Muscle layer of duodenum (tissue), 2 donors: Measurements from ENCODE around the gene GPC3.

Experiments
- H3K27ac ChIP-seq: one replicate; pipeline ENCODE4 v1.7.0; 2013; ENCODE audit warnings: mild to moderate bottlenecking, low read length
- H3K27me3 ChIP-seq: one replicate; pipeline ENCODE4 v1.7.0; 2013; ENCODE audit warnings: low read depth, mild to moderate bottlenecking, control low read depth, low read length
- H3K36me3 ChIP-seq, 2 donors: one replicate each; pipeline ENCODE4 v1.7.0; 2013; ENCODE audit warnings: low read length in 2 of 2, control low read depth in 1 of 2, mild to moderate bottlenecking in 1 of 2; ENCODE audit not compliant: insufficient read depth in 2 of 2, control insufficient read depth in 1 of 2
- H3K4me1 ChIP-seq, 2 donors: one replicate each; pipeline ENCODE4 v1.7.0; 2013; ENCODE audit warnings: low read length in 2 of 2, mild to moderate bottlenecking in 2 of 2, control low read depth in 1 of 2, moderate library complexity in 1 of 2; ENCODE audit not compliant: insufficient read depth in 2 of 2, control insufficient read depth in 1 of 2
- H3K4me3 ChIP-seq, 2 donors: one replicate each; pipeline ENCODE4 v1.7.0; 2013; ENCODE audit warnings: low read length in 2 of 2, low read depth in 1 of 2, mild to moderate bottlenecking in 1 of 2
- H3K9me3 ChIP-seq, 2 donors: one replicate each; pipeline ENCODE4 v1.7.0; 2013; ENCODE audit warnings: low read length in 2 of 2, control low read depth in 1 of 2, mild to moderate bottlenecking in 1 of 2; ENCODE audit not compliant: control insufficient read depth in 1 of 2
- donor health status: healthy.

The GPC3 gene

GRCh38 chrX:133878710-133879109 is 106.7 kb downstream of the GPC3 start:
- no peak overlapping the region for H3K27ac ChIP-seq

GRCh38 chrX:133876646-133877045 is 108.7 kb downstream of the GPC3 start:
- H3K36me3 ChIP-seq, result no peaks in the 10 kb centered on the region
- no peak overlapping the region for H3K27ac ChIP-seq
- H3K4me1 ChIP-seq, result no peaks in the 10 kb centered on the region
- no peaks in the 10 kb centered on the region for H3K9me3 ChIP-seq
- H3K4me3 ChIP-seq, result no peak overlapping the region
- H3K27me3 ChIP-seq, result no peaks in the 10 kb centered on the region

More at GRCh38 chrX:133878710-133879109, 106.7 kb downstream of the GPC3 start:
- Histone ChIP-seq H3K4me3 (no peak overlapping the region), H3K9me3 (no peaks in the 10 kb centered on the region), H3K36me3 (no peaks in the 10 kb centered on the region), H3K4me1 (no peaks in the 10 kb centered on the region), H3K27me3 (no peaks in the 10 kb centered on the region)

- no peaks in the 10 kb centered on the region for H3K9me3 ChIP-seq
- no peak overlapping the region for H3K27ac ChIP-seq
- no peaks in the 10 kb centered on the region for H3K4me1 ChIP-seq
- no peaks in the 10 kb centered on the region for H3K27me3 ChIP-seq
- no peaks in the 10 kb centered on the region for H3K36me3 ChIP-seq
- no peak overlapping the region for H3K4me3 ChIP-seq
Measured at GRCh38 chrX:133869270-133869669, 116.1 kb downstream of the GPC3 start.

- Histone ChIP-seq H3K4me3 (no peak overlapping the region), H3K27ac (no peak overlapping the region), H3K27me3 (no peaks in the 10 kb centered on the region), H3K36me3 (no peaks in the 10 kb centered on the region), H3K4me1 (no peaks in the 10 kb centered on the region), H3K9me3 (no peaks in the 10 kb centered on the region)
Measured at GRCh38 chrX:133868682-133869081, 116.7 kb downstream of the GPC3 start.

GRCh38 chrX:133868250-133868649 is 117.1 kb downstream of the GPC3 start:
- Histone ChIP-seq H3K9me3 (no peaks in the 10 kb centered on the region), H3K36me3 (no peaks in the 10 kb centered on the region)

GRCh38 chrX:133865761-133866471 is 119.5 kb downstream of the GPC3 start:
- Histone ChIP-seq H3K9me3 (no peaks in the 10 kb centered on the region), H3K4me1 (no peaks in the 10 kb centered on the region), H3K4me3 (no peak overlapping the region), H3K27me3 (no peaks in the 10 kb centered on the region), H3K36me3 (no peaks in the 10 kb centered on the region), H3K27ac (no peak overlapping the region)

More at GRCh38 chrX:133868250-133868649, 117.1 kb downstream of the GPC3 start:
- no peaks in the 10 kb centered on the region for H3K27me3 ChIP-seq
- H3K27ac ChIP-seq, result no peak overlapping the region
- no peaks in the 10 kb centered on the region for H3K4me1 ChIP-seq
- H3K4me3 ChIP-seq, result no peak overlapping the region

GRCh38 chrX:133864236-133864635 is 121.2 kb downstream of the GPC3 start:
- H3K4me3 ChIP-seq, result no peak overlapping the region
- no peaks in the 10 kb centered on the region for H3K4me1 ChIP-seq
- H3K36me3 ChIP-seq, result no peaks in the 10 kb centered on the region
- no peaks in the 10 kb centered on the region for H3K27me3 ChIP-seq
- no peaks in the 10 kb centered on the region for H3K9me3 ChIP-seq
- H3K27ac ChIP-seq, result no peak overlapping the region

GRCh38 chrX:133859860-133860259 is 125.5 kb downstream of the GPC3 start:
- no peaks in the 10 kb centered on the region for H3K9me3 ChIP-seq
- no peaks in the 10 kb centered on the region for H3K4me1 ChIP-seq
- no peaks in the 10 kb centered on the region for H3K36me3 ChIP-seq
- H3K4me3 ChIP-seq, result no peak overlapping the region
- H3K27me3 ChIP-seq, result no peaks in the 10 kb centered on the region
- no peak overlapping the region for H3K27ac ChIP-seq

- Histone ChIP-seq H3K27ac (no peak overlapping the region), H3K27me3 (no peaks in the 10 kb centered on the region), H3K4me1 (no peaks in the 10 kb centered on the region), H3K36me3 (no peaks in the 10 kb centered on the region), H3K9me3 (no peaks in the 10 kb centered on the region), H3K4me3 (no peak overlapping the region)
Measured at GRCh38 chrX:133859336-133859735, 126.1 kb downstream of the GPC3 start.

GRCh38 chrX:133857640-133858269 is 127.6 kb downstream of the GPC3 start:
- Histone ChIP-seq H3K4me3 (no peak overlapping the region), H3K9me3 (no peaks in the 10 kb centered on the region), H3K4me1 (no peaks in the 10 kb centered on the region), H3K36me3 (no peaks in the 10 kb centered on the region), H3K27ac (no peak overlapping the region), H3K27me3 (no peaks in the 10 kb centered on the region)

- H3K9me3 ChIP-seq, result no peaks in the 10 kb centered on the region
- no peak overlapping the region for H3K4me3 ChIP-seq
- H3K27me3 ChIP-seq, result no peaks in the 10 kb centered on the region
- no peaks in the 10 kb centered on the region for H3K36me3 ChIP-seq
- no peaks in the 10 kb centered on the region for H3K4me1 ChIP-seq
- H3K27ac ChIP-seq, result no peak overlapping the region
Measured at GRCh38 chrX:133856819-133857218, 128.6 kb downstream of the GPC3 start.

- Histone ChIP-seq H3K4me3 (no peak overlapping the region), H3K36me3 (no peaks in the 10 kb centered on the region), H3K27me3 (no peaks in the 10 kb centered on the region), H3K4me1 (no peaks in the 10 kb centered on the region), H3K9me3 (no peaks in the 10 kb centered on the region), H3K27ac (no peak overlapping the region)
Measured at GRCh38 chrX:133854290-133854689, 131.1 kb downstream of the GPC3 start.
